PFSK-1 (cell line): ENCODE measurements around the gene LCN10.

ENCODE experiments used
- FOXP2 ChIP-seq: optimal IDR thresholded peaks from 2 replicates; pipeline ENCODE3; 2011; ENCODE audit warnings: borderline replicate concordance, control low read depth, inconsistent platforms; ENCODE audit not compliant: insufficient read depth; ENCODE audit errors: extremely low read length, extremely low read depth
- POLR2AphosphoS5 ChIP-seq: IDR thresholded peaks from 2 replicates; pipeline ENCODE4 v1.6.1; 2012; ENCODE audit warnings: low read depth, mild to moderate bottlenecking, control low read depth, low read length, moderate library complexity
- REST ChIP-seq, 2 experiments: IDR thresholded peaks; 2 replicates each; pipeline versions ENCODE4 v1.6.1 to v1.8.0; 2011 to 2012; ENCODE audit warnings: low read depth in 2 of 2, low read length in 2 of 2, control low read depth in 1 of 2, inconsistent platforms in 1 of 2, mild to moderate bottlenecking in 1 of 2, moderate library complexity in 1 of 2; ENCODE audit not compliant: insufficient read depth in 1 of 2
- SIN3A ChIP-seq: IDR thresholded peaks from 2 replicates; pipeline ENCODE4 v1.6.1; 2012; ENCODE audit warnings: mild to moderate bottlenecking, low read length, moderate library complexity, borderline replicate concordance; ENCODE audit not compliant: insufficient read depth
- TAF1 ChIP-seq: IDR thresholded peaks from 2 replicates; pipeline ENCODE4 v1.6.1; 2012; ENCODE audit warnings: low read length, control low read depth, borderline replicate concordance; ENCODE audit not compliant: insufficient read depth

Gene LCN10

GRCh38 chr9:136714893-136715274 is 27.9 kb downstream of the LCN10 start:
- TF ChIP-seq TAF1 = no peak
- TF ChIP-seq FOXP2 = no peak
- no peak for TF ChIP-seq POLR2AphosphoS5
- TF ChIP-seq REST (IDR thresholded peaks at IDR 0.05; ENCODE audit: insufficient read depth in 1 of 2, low read depth in 2 of 2, low read length in 2 of 2) = no peak
- TF ChIP-seq SIN3A = no peak

DNA sequence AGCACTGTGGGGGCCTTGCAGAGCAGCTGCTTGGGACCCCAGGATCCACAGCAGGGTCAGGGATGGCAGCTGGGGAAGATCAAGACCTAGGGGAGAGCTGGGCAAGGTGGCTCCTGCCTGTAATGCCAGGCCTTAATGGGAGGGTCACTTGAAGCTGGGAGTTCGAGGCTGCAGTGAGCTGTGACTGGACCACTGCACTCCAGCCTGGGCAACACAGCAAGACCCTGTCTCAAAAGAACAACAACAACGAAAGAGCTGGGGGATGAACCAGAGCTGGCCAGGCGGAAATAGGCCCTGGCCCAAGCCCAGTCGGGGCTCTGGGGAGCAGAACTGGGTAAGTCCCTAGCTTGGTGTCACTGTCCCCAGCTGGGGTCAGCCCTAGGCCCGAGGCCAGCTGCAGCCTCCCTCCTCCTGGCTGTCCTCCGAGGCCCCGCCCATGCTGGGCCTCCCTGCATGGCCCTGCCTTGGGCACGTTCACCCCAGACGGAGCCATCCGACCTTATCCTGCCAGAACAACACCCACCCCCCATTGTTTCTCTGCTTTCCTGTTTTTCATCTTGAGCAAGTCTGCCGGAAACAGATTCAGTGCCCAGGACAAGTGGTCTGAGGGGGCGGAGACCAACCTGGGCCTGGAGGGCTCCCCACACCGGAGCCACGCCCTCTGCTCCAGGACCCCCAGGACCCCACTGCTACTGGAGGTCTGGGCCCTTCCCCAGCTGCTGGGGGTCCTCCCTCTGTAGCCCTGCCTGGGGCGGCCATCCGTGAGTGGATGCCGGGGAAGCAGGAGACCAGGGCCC is 28.4 kb downstream of the LCN10 start:
- TF ChIP-seq POLR2AphosphoS5 (no peak), REST (IDR thresholded peaks at IDR 0.05; ENCODE audit: insufficient read depth in 1 of 2, low read depth in 2 of 2, low read length in 2 of 2) (no peak), SIN3A (no peak), FOXP2 (no peak), TAF1 (no peak)

GRCh38 chr9:136713550-136713949 is 29.2 kb downstream of the LCN10 start:
- TF ChIP-seq FOXP2 (no peak), POLR2AphosphoS5 (no peak), REST (IDR thresholded peaks at IDR 0.05; ENCODE audit: insufficient read depth in 1 of 2, low read depth in 2 of 2, low read length in 2 of 2) (no peak), SIN3A (no peak), TAF1 (no peak)

DNA sequence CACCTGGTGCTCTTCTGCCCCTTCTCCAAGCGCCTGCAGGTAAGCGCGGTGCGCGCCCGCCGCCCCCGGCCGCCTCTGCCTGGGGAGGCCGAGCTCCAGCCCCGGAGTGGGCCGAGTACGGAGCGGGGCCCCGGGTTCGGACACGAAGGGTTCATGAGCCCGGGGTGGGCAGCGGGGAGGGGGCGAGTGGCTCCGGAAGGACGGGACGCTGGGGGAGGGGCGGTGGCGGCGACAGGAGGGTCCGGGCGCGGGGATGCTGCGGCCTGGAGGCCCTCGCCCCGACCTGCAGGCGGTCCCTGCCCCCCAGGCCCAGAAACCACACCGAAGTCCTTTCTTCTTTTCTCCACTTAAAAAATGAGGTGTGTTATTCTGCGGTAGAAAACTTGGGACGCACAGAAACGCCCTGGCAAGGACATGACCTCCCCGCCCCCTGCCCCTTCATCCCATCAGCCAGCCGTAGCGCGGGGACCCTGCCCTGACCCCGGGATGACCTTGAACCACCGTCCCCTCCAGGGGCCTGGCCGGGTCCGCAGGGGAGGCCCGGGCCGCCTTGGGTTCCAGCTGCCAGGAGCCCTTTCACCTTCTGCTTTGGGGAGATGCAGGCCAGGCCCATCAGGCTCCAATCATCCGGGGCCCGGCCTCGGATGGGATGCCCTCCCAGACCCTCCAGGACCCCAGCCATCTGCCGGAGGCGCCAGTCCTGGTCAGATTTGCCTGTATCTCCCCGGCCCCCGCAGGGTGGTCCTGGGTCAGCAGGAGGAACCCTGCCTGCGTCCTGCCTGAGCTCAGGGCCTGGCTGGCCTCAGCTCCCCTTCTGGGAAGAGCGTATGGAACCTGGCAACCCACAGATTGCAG is 29.8 kb downstream of the LCN10 start:
- no peak for TF ChIP-seq TAF1
- no peak for TF ChIP-seq FOXP2
- TF ChIP-seq REST (IDR thresholded peaks at IDR 0.05; ENCODE audit: insufficient read depth in 1 of 2, low read depth in 2 of 2, low read length in 2 of 2) = no peak
- no peak for TF ChIP-seq POLR2AphosphoS5
- no peak for TF ChIP-seq SIN3A
